ENCODE results near the gene CUL4A.
A peak's percentile ranks its signal among the peaks of the same experiment; 100 is the strongest.

CUL4A gene

GRCh38 chr13:113208421-113209335, 735 bp upstream of the CUL4A start, which contains the start of gene PCID2:
PCID2 (minus strand) TSS chr13:113208669; CDS start chr13:113208634, 35 bp downstream.
- Histone ChIP-seq H3K4me3 (ENCODE audit: low read depth, low read length, poor library complexity, severe bottlenecking) (peak within 1 kb of the TSS; percentile 76), H3K9me3 (ENCODE audit: low read length) (no peaks in the 10 kb centered on the region), H4K20me1 (ENCODE audit: insufficient read depth, low read length) (0 out of 2 replicates have a peak, but pooled peaks cover 2% of the 10 kb centered on the region), H3K9ac (ENCODE audit: low read length) (peak within 1 kb of the TSS; percentile 99), H3K4me2 (ENCODE audit: low read length) (peak within 1 kb of the TSS; percentile 96), H3K36me3 (ENCODE audit: insufficient read depth, low read length) (peaks cover 51% of the 10 kb centered on the region), H3K27ac (ENCODE audit: low read depth, low read length, poor library complexity, severe bottlenecking) (peak within 1 kb of the TSS; percentile 81), H3K4me1 (ENCODE audit: insufficient read depth, low read length, severe bottlenecking) (peaks cover 31% of the 10 kb centered on the region), H3K79me2 (ENCODE audit: insufficient read depth, low read length) (peaks cover 83% of the 10 kb centered on the region), H3K9me2 (ENCODE audit: low read depth, low read length) (no peaks in the 10 kb centered on the region), H2AFZ (ENCODE audit: low read length) (no peak within 1 kb of the TSS), H3F3A (ENCODE audit: insufficient read depth, low read length) (no peaks in the 10 kb centered on the region), H3K27me3 (ENCODE audit: insufficient read depth, low read length) (no peaks in the 10 kb centered on the region)
- TF ChIP-seq EZH2 (IDR thresholded peaks at IDR 0.05; ENCODE audit: borderline replicate concordance, low read length) (no peak), CTCF (IDR thresholded peaks at IDR 0.05; ENCODE audit: low read length) (no peak; the same call in 1 of the 2 replicates)

GRCh38 chr13:113209759-113210421, 477 bp downstream of the CUL4A start:
- peak overlapping the region; percentile 75 for H3K4me2 ChIP-seq (ENCODE audit: low read length)
- TF ChIP-seq CTCF (IDR thresholded peaks at IDR 0.05; ENCODE audit: low read length) = no peak
- no peak for TF ChIP-seq EZH2 (IDR thresholded peaks at IDR 0.05; ENCODE audit: borderline replicate concordance, low read length)
- peak overlapping the region; percentile 76 for H3K4me3 ChIP-seq (ENCODE audit: low read depth, low read length, poor library complexity, severe bottlenecking)
- H4K20me1 ChIP-seq (ENCODE audit: insufficient read depth, low read length) = 0 out of 2 replicates have a peak, but pooled peaks cover 2% of the 10 kb centered on the region
- H3K79me2 ChIP-seq (ENCODE audit: insufficient read depth, low read length) = peaks cover 83% of the 10 kb centered on the region
- H3K9me2 ChIP-seq (ENCODE audit: low read depth, low read length) = no peaks in the 10 kb centered on the region
- no peaks in the 10 kb centered on the region for H3F3A ChIP-seq (ENCODE audit: insufficient read depth, low read length)
- H3K4me1 ChIP-seq (ENCODE audit: insufficient read depth, low read length, severe bottlenecking) = peaks cover 33% of the 10 kb centered on the region
- peaks cover 53% of the 10 kb centered on the region for H3K36me3 ChIP-seq (ENCODE audit: insufficient read depth, low read length)
- peak overlapping the region; percentile 48 for H3K27ac ChIP-seq (ENCODE audit: low read depth, low read length, poor library complexity, severe bottlenecking)
- H3K9me3 ChIP-seq (ENCODE audit: low read length) = no peaks in the 10 kb centered on the region
- H3K27me3 ChIP-seq (ENCODE audit: insufficient read depth, low read length) = no peaks in the 10 kb centered on the region
- no peak overlapping the region for H2AFZ ChIP-seq (ENCODE audit: low read length)
- peak overlapping the region; percentile 70 for H3K9ac ChIP-seq (ENCODE audit: low read length)

- no peaks in the 10 kb centered on the region for H3F3A ChIP-seq (ENCODE audit: insufficient read depth, low read length)
- H3K36me3 ChIP-seq (ENCODE audit: insufficient read depth, low read length) = peaks cover 44% of the 10 kb centered on the region
- H3K4me2 ChIP-seq (ENCODE audit: low read length) = peak overlapping the region; percentile 75
- no peak overlapping the region for H2AFZ ChIP-seq (ENCODE audit: low read length)
- no peaks in the 10 kb centered on the region for H3K9me3 ChIP-seq (ENCODE audit: low read length)
- peak overlapping the region; percentile 70; the same call in 1 of the 2 replicates for H3K9ac ChIP-seq (ENCODE audit: low read length)
- H3K27ac ChIP-seq (ENCODE audit: low read depth, low read length, poor library complexity, severe bottlenecking) = no peak overlapping the region
- H4K20me1 ChIP-seq (ENCODE audit: insufficient read depth, low read length) = no peaks in the 10 kb centered on the region
- H3K9me2 ChIP-seq (ENCODE audit: low read depth, low read length) = no peaks in the 10 kb centered on the region
- H3K4me3 ChIP-seq (ENCODE audit: low read depth, low read length, poor library complexity, severe bottlenecking) = peak overlapping the region; percentile 76
- H3K4me1 ChIP-seq (ENCODE audit: insufficient read depth, low read length, severe bottlenecking) = peaks cover 41% of the 10 kb centered on the region
- H3K27me3 ChIP-seq (ENCODE audit: insufficient read depth, low read length) = no peaks in the 10 kb centered on the region
- H3K79me2 ChIP-seq (ENCODE audit: insufficient read depth, low read length) = peaks cover 83% of the 10 kb centered on the region
- no peak for TF ChIP-seq EZH2 (IDR thresholded peaks at IDR 0.05; ENCODE audit: borderline replicate concordance, low read length)
- no peak for TF ChIP-seq CTCF (IDR thresholded peaks at IDR 0.05; ENCODE audit: low read length)
These were observed 1.4 kb downstream of the CUL4A start for GRCh38 chr13:113210833-113211232.
